HepG2 (cell line): Measurements from ENCODE around the gene BLCAP. TPM values are rescaled to one million over a fixed set of nuclear protein-coding genes. Genes with fewer than 3 reads are reported as not detected.

Experiments
- ATAC-seq: fragments of 200-7000 bp; cut with Tn5 transposase; 3 replicates; pipeline ENCODE4 v1.9.1; 2020; ENCODE audit warnings: mild to moderate bottlenecking, moderate library complexity
- BruUV-seq: library from RNA; stranded (reverse); fragments of 400-500 nt; replicated peaks from 2 replicates; lab custom pipeline; 2021; lab: Mats Ljungman, UMichigan
- CTCF ChIA-PET: fragments of 300-600 bp; formaldehyde crosslinking; extraction: SDS; loops from one replicate; lab custom pipeline; 2021; ENCODE audit warnings: low total read pairs, inconsistent platforms, low intra/inter-chr PET ratio; lab: Yijun Ruan, JAX
- POLR2A ChIA-PET: fragments of 350-600 bp; sonication (Branson Sonifier 250); formaldehyde crosslinking; loops from one replicate; lab custom pipeline; 2020; ENCODE audit warnings: antibody characterized with exemption, inconsistent platforms; lab: Yijun Ruan, JAX
- DNase-seq: peaks from one replicate; pipeline ENCODE4 v3.0.0-alpha.2; 2015; ENCODE audit warnings: low spot score
- FAIRE-seq: peaks from 3 replicates; lab custom pipeline; 2011; peaks lifted over from hg19 to GRCh38; lab: Jason Lieb, UNC
- H2AFZ ChIP-seq: one replicate; pipeline ENCODE4 v1.6.1; 2011; ENCODE audit warnings: low read length, inconsistent platforms
- H3K27ac ChIP-seq: fragments of 300-600 bp; 3 replicates; pipeline ENCODE4 v1.8.0; 2011; ENCODE audit warnings: mixed run types, mild to moderate bottlenecking, mixed read lengths, low read length, inconsistent platforms; ENCODE audit not compliant: insufficient read depth; ENCODE audit errors: extremely low read length
- H3K27me3 ChIP-seq, 2 experiments: fragments of 200-600 bp in 1 of 2; 2 replicates in 1 of 2; 3 replicates in 1 of 2; pipeline versions ENCODE4 v1.6.0 to v1.8.0; 2011; ENCODE audit warnings: low read length in 2 of 2, mild to moderate bottlenecking in 2 of 2, moderate library complexity in 2 of 2, inconsistent platforms in 1 of 2; ENCODE audit not compliant: insufficient read depth in 2 of 2, control insufficient read depth in 1 of 2
- H3K36me3 ChIP-seq, 2 experiments: fragments of 200-600 bp in 1 of 2; replicated peaks in 1 of 2; 2 replicates in 1 of 2; 3 replicates in 1 of 2; pipeline versions ENCODE4 v1.5.1 to v1.8.0; 2011; ENCODE audit warnings: low read length in 2 of 2, inconsistent platforms in 1 of 2; ENCODE audit not compliant: insufficient read depth in 2 of 2, control insufficient read depth in 1 of 2
- H3K4me1 ChIP-seq: 2 replicates; pipeline ENCODE4 v1.5.1; 2012; ENCODE audit warnings: low read length, inconsistent platforms; ENCODE audit not compliant: insufficient read depth
- H3K4me2 ChIP-seq: 2 replicates; pipeline ENCODE4 v1.6.0; 2011; ENCODE audit warnings: low read depth, low read length, inconsistent platforms
- H3K4me3 ChIP-seq, 3 experiments: fragments of 200-600 bp in 1 of 3; sonication (generic), shearing (Covaris generic) in 1 of 3; replicated peaks in 1 of 3; 2 replicates each; pipeline ENCODE4 v1.5.1; 2011 to 2016; ENCODE audit warnings: low read length in 3 of 3, inconsistent platforms in 2 of 3, low read depth in 2 of 3, mild to moderate bottlenecking in 2 of 3, control low read depth in 1 of 3, mixed read lengths in 1 of 3; ENCODE audit not compliant: insufficient read depth in 1 of 3
- H3K79me2 ChIP-seq: one replicate; pipeline ENCODE4 v1.6.1; 2011; ENCODE audit warnings: low read length, inconsistent platforms; ENCODE audit not compliant: insufficient read depth
- H3K9ac ChIP-seq: 2 replicates; pipeline ENCODE4 v1.6.0; 2011; ENCODE audit warnings: mild to moderate bottlenecking, low read depth, low read length, inconsistent platforms; ENCODE audit not compliant: insufficient read depth
- H3K9me3 ChIP-seq: 2 replicates; pipeline ENCODE4 v1.5.1; 2012; ENCODE audit warnings: mild to moderate bottlenecking, low read length
- H4K20me1 ChIP-seq: 2 replicates; pipeline ENCODE4 v1.6.0; 2011; ENCODE audit warnings: inconsistent platforms, mild to moderate bottlenecking, low read length, moderate library complexity; ENCODE audit not compliant: insufficient read depth
- ATF1 ChIP-seq: IDR thresholded peaks from 2 replicates; pipeline ENCODE4 v1.6.1; 2016; ENCODE audit warnings: mild to moderate bottlenecking, control low read depth
- DNMT3B ChIP-seq: conservative IDR thresholded peaks from 2 replicates; pipeline ENCODE4 v1.6.1; 2016; ENCODE audit warnings: missing biosample characterization, control low read depth
- HHEX ChIP-seq: IDR thresholded peaks from 2 replicates; pipeline ENCODE4 v1.6.1; 2016; ENCODE audit warnings: control low read depth
- SAFB2 ChIP-seq: sonication (generic); formaldehyde crosslinking; IDR thresholded peaks from 2 replicates; pipeline ENCODE4 v1.5.1; 2020; ENCODE audit warnings: missing genetic modification reagents, low read depth, mild to moderate bottlenecking, borderline replicate concordance
- SNAI1 ChIP-seq: sonication (generic); formaldehyde crosslinking; IDR thresholded peaks from 2 replicates; pipeline ENCODE4 v1.5.0; 2020; ENCODE audit warnings: mild to moderate bottlenecking, missing genetic modification reagents, borderline replicate concordance
- SPEN ChIP-seq: sonication (generic); formaldehyde crosslinking; IDR thresholded peaks from 2 replicates; pipeline ENCODE4 v1.5.1; 2020; ENCODE audit warnings: low read depth, mild to moderate bottlenecking, missing genetic modification reagents
- ZKSCAN5 ChIP-seq: sonication (generic); formaldehyde crosslinking; IDR thresholded peaks from 2 replicates; pipeline ENCODE4 v1.5.1; 2020; ENCODE audit warnings: mild to moderate bottlenecking, missing genetic modification reagents
- ZNF101 ChIP-seq: sonication (generic); formaldehyde crosslinking; IDR thresholded peaks from 2 replicates; pipeline ENCODE4 v1.4.0; 2020; ENCODE audit warnings: mild to moderate bottlenecking, low read depth, missing genetic modification reagents, borderline replicate concordance
- ZNF180 ChIP-seq: sonication (generic); formaldehyde crosslinking; IDR thresholded peaks from 2 replicates; pipeline ENCODE4 v1.4.0; 2020; ENCODE audit warnings: low read depth, missing genetic modification reagents, borderline replicate concordance
- ZNF234 ChIP-seq: sonication (generic); formaldehyde crosslinking; conservative IDR thresholded peaks from 2 replicates; pipeline ENCODE4 v1.5.1; 2020; ENCODE audit warnings: mild to moderate bottlenecking, missing genetic modification reagents
- ZNF549 ChIP-seq: sonication (generic); formaldehyde crosslinking; IDR thresholded peaks from 2 replicates; pipeline ENCODE4 v1.5.0; 2020; ENCODE audit warnings: missing genetic modification reagents
- WGBS: methylation state at CpG from one replicate; pipeline ENCODE4 v1.1.6; 2017; ENCODE audit warnings: low lambda C conversion rate; 5-methylcytosine and 5-hydroxymethylcytosine counted together
- in situ Hi-C: cut with HindIII; loops from 2 replicates; pipeline ENCODE4 v1.10.0; 2017; ENCODE audit warnings: low pct_unique_long_range_greater_than_20kb; ENCODE audit not compliant: extremely low pct_ligation_motif_present
- intact Hi-C: fragments of 100-400 bp; cut with micrococcal nuclease; formaldehyde crosslinking; loops from one replicate; pipeline ENCODE4 v1.10.0; 2022; ENCODE audit not compliant: unreplicated experiment
- polyA plus RNA-seq, 8 experiments: library from polyadenylated mRNA; depleted of rRNA in 3 of 8; stranded (reverse) in 7 of 8; unstranded in 1 of 8; fragments of >200 nt; fragmentation: Illumina TruSeq in 4 of 8; extraction: Trizol in 4 of 8; gene quantifications; 2 replicates each; pipeline versions ENCODE4 v1.2.1 to v1.2.3, GENCODE V29; 2011 to 2016; ENCODE audit warnings: low read depth in 4 of 8, missing spikeins in 1 of 8, mixed read lengths in 1 of 8; ENCODE audit not compliant: insufficient read depth in 1 of 8
- total RNA-seq, 5 experiments: library from RNA; depleted of rRNA; stranded (reverse); fragments of >200 nt; fragmentation: Illumina TruSeq; extraction: Trizol; gene quantifications; 2 replicates each; pipeline ENCODE4 v1.2.3, GENCODE V29; 2016; ENCODE audit warnings: low read depth in 1 of 5
- TF ChIP-seq, protein P1 (sequence below): sonication (generic); formaldehyde crosslinking; IDR thresholded peaks from 2 replicates; pipeline ENCODE4 v1.4.0; 2020; ENCODE audit warnings: missing genetic modification reagents
- TF ChIP-seq, protein P2 (sequence below): sonication (generic); formaldehyde crosslinking; IDR thresholded peaks from 2 replicates; pipeline ENCODE4 v1.4.0; 2020; ENCODE audit warnings: mild to moderate bottlenecking, low read depth, missing genetic modification reagents
- TF ChIP-seq, protein P3 (sequence below): sonication (generic); formaldehyde crosslinking; IDR thresholded peaks from 2 replicates; pipeline ENCODE4 v1.4.0; 2020; ENCODE audit warnings: low read depth, missing genetic modification reagents

BLCAP gene
- total and polyA plus RNA-seq, 2 of the 13 experiments (the other 11 are each of a cell fraction or from before 2014, with no cell fraction given) = 52.4 to 86.8 TPM

DNA sequence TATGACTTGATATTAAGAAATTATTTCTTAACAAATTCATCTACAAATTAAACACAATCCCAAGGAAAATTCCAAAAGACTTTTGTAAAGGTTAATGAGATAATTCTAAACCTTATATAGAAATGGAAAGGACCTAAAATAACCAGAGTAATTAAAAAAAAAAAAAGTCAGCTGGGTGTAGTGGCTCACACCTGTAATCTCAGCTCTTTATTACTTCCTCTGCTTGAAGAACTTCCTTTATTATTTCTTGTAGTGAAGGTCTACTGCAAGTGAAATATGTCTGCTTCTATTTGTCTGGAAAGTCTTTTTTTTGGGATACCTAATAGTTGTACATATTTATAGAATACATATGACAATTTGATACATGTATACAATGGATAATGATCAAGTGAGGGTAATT is 20.2 kb upstream of the BLCAP start:
- Histone ChIP-seq H3K9ac (no peak overlapping the region), H3K4me3 (no peak overlapping the region), H3K27ac (no peak overlapping the region), H4K20me1 (no peaks in the 10 kb centered on the region), H3K4me1 (peaks cover 32% of the 10 kb centered on the region), H2AFZ (no peak overlapping the region), H3K4me2 (no peak overlapping the region), H3K79me2 (no peaks in the 10 kb centered on the region), H3K27me3 (no peaks in the 10 kb centered on the region; a peak in 1 of 5 replicates), H3K36me3 (no peaks in the 10 kb centered on the region), H3K9me3 (no peaks in the 10 kb centered on the region)
- no peak for FAIRE-seq
- ChIA-PET POLR2A (no interaction called here), CTCF (no interaction called here)
- TF ChIP-seq, protein P1, sequence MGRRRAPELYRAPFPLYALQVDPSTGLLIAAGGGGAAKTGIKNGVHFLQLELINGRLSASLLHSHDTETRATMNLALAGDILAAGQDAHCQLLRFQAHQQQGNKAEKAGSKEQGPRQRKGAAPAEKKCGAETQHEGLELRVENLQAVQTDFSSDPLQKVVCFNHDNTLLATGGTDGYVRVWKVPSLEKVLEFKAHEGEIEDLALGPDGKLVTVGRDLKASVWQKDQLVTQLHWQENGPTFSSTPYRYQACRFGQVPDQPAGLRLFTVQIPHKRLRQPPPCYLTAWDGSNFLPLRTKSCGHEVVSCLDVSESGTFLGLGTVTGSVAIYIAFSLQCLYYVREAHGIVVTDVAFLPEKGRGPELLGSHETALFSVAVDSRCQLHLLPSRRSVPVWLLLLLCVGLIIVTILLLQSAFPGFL (CRISPR knock-in tag) = no peak
- no peak for TF ChIP-seq SAFB2 (CRISPR knock-in tag)
- no peak for TF ChIP-seq SPEN (CRISPR knock-in tag)
- TF ChIP-seq ZKSCAN5 = no peak
- TF ChIP-seq ZNF549 = no peak
- TF ChIP-seq SNAI1 (CRISPR knock-in tag) = no peak
- TF ChIP-seq ZNF101 (CRISPR knock-in tag) = no peak
- in situ Hi-C loops = no loop called here
- intact Hi-C loops = no loop called here
- no peak for DNase-seq
- BruUV-seq = no TSS peak
- no peak for ATAC-seq

DNA sequence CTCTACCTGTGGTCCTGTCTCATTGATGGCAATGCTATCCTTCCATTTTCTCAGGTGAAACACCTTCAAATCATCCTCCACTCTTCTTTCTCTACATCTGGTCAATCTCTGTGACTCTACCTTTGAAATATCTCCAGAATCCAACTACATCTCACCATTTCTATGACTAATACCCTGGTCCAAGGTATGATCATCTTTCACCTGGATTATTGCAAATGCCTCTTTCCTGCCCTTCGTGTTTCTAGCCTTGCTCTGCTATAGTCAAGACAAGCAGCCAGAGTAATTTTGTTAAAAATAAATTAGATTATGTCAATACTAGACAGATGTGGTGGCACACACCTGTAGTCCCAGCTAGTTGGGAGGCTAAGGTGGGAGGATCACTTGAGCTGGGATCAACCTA is 17.8 kb upstream of the BLCAP start:
- intact Hi-C loops (no loop called here), in situ Hi-C loops (no loop called here)
- ATAC-seq (no peak), DNase-seq (no peak), FAIRE-seq (no peak)
- no peaks in the 10 kb centered on the region for H4K20me1 ChIP-seq
- H3K79me2 ChIP-seq = no peaks in the 10 kb centered on the region
- ChIA-PET POLR2A (no interaction called here), CTCF (no interaction called here)
- 2% methylated on average over 1 of the region's 1 CpG for WGBS
- no peak overlapping the region for H3K4me2 ChIP-seq
- H3K4me1 ChIP-seq = peaks cover 53% of the 10 kb centered on the region
- no peaks in the 10 kb centered on the region for H3K9me3 ChIP-seq
- H3K27ac ChIP-seq = no peak overlapping the region
- no peak overlapping the region for H2AFZ ChIP-seq
- no peaks in the 10 kb centered on the region; a peak in 1 of 5 replicates for H3K27me3 ChIP-seq
- no peak overlapping the region for H3K4me3 ChIP-seq
- BruUV-seq = no TSS peak
- H3K36me3 ChIP-seq = no peaks in the 10 kb centered on the region
- H3K9ac ChIP-seq = no peak overlapping the region
- TF ChIP-seq, protein P2, sequence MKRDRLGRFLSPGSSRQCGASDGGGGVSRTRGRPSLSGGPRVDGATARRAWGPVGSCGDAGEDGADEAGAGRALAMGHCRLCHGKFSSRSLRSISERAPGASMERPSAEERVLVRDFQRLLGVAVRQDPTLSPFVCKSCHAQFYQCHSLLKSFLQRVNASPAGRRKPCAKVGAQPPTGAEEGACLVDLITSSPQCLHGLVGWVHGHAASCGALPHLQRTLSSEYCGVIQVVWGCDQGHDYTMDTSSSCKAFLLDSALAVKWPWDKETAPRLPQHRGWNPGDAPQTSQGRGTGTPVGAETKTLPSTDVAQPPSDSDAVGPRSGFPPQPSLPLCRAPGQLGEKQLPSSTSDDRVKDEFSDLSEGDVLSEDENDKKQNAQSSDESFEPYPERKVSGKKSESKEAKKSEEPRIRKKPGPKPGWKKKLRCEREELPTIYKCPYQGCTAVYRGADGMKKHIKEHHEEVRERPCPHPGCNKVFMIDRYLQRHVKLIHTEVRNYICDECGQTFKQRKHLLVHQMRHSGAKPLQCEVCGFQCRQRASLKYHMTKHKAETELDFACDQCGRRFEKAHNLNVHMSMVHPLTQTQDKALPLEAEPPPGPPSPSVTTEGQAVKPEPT (CRISPR knock-in tag) = no peak
- TF ChIP-seq ZNF180 (CRISPR knock-in tag) (no peak), ATF1 (CRISPR knock-in tag) (no peak), HHEX (CRISPR knock-in tag) (no peak), DNMT3B (CRISPR knock-in tag) (no peak), ZNF234 (CRISPR knock-in tag) (no peak)
- TF ChIP-seq, protein P3, sequence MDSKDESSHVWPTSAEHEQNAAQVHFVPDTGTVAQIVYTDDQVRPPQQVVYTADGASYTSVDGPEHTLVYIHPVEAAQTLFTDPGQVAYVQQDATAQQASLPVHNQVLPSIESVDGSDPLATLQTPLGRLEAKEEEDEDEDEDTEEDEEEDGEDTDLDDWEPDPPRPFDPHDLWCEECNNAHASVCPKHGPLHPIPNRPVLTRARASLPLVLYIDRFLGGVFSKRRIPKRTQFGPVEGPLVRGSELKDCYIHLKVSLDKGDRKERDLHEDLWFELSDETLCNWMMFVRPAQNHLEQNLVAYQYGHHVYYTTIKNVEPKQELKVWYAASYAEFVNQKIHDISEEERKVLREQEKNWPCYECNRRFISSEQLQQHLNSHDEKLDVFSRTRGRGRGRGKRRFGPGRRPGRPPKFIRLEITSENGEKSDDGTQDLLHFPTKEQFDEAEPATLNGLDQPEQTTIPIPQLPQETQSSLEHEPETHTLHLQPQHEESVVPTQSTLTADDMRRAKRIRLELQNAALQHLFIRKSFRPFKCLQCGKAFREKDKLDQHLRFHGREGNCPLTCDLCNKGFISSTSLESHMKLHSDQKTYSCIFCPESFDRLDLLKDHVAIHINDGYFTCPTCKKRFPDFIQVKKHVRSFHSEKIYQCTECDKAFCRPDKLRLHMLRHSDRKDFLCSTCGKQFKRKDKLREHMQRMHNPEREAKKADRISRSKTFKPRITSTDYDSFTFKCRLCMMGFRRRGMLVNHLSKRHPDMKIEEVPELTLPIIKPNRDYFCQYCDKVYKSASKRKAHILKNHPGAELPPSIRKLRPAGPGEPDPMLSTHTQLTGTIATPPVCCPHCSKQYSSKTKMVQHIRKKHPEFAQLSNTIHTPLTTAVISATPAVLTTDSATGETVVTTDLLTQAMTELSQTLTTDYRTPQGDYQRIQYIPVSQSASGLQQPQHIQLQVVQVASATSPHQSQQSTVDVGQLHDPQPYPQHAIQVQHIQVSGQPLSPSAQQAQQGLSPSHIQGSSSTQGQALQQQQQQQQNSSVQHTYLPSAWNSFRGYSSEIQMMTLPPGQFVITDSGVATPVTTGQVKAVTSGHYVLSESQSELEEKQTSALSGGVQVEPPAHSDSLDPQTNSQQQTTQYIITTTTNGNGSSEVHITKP (CRISPR knock-in tag) = no peak
